K562 (cell line): Measurements from ENCODE around the gene FMO1. TPM values are rescaled to one million over a fixed set of nuclear protein-coding genes. Genes with fewer than 3 reads are reported as not detected.
"Not testable (repeated sequence)": the region's sequence is repeated elsewhere in the genome, so short reads cannot be mapped to it uniquely, and the experiment has no call there.

Experiments used
- ATAC-seq: fragments of 200-7000 bp; cut with Tn5 transposase; 3 replicates; pipeline ENCODE4 v1.9.1; 2020; ENCODE audit warnings: moderate library complexity
- BruUV-seq: library from RNA; stranded (reverse); fragments of 400-500 nt; replicated peaks from 2 replicates; lab custom pipeline; 2021; lab: Mats Ljungman, UMichigan
- CTCF ChIA-PET: fragments of 300-600 bp; formaldehyde crosslinking; extraction: SDS; loops from one replicate; lab custom pipeline; 2021; ENCODE audit warnings: low intra/inter-chr PET ratio; lab: Yijun Ruan, JAX
- POLR2A ChIA-PET: fragments of 300-600, 350-650 bp; sonication (Branson Sonifier 250); formaldehyde crosslinking; extraction: SDS; loops from one replicate; lab custom pipeline; 2021; ENCODE audit warnings: antibody characterized with exemption, inconsistent platforms; lab: Yijun Ruan, JAX
- DNase-seq, 4 experiments: peaks; one replicate each; pipeline versions ENCODE4 v3.0.0 to v3.0.0-alpha.2; 2011 to 2018; ENCODE audit warnings: low spot score in 3 of 4, mixed read lengths in 3 of 4; ENCODE audit errors: extremely low read depth in 1 of 4
- FAIRE-seq: peaks from 2 replicates; lab custom pipeline; 2011; peaks lifted over from hg19 to GRCh38; lab: Jason Lieb, UNC
- H2AFZ ChIP-seq: 2 replicates; pipeline ENCODE4 v1.6.0; 2011; ENCODE audit warnings: low read depth, low read length, control low read depth, inconsistent platforms
- H3K27ac ChIP-seq: fragments of 200-600 bp; 3 replicates; pipeline ENCODE4 v1.8.0; 2011; ENCODE audit warnings: low read depth, mild to moderate bottlenecking, control low read depth, inconsistent platforms, low read length, moderate library complexity, mixed read lengths; ENCODE audit errors: extremely low read depth
- H3K27me3 ChIP-seq, 2 experiments: fragments of 300-600 bp in 1 of 2; 2 replicates in 1 of 2; 3 replicates in 1 of 2; pipeline versions ENCODE4 v1.6.0 to v1.8.0; 2011; ENCODE audit warnings: inconsistent platforms in 2 of 2, low read length in 2 of 2, mild to moderate bottlenecking in 1 of 2, mixed read lengths in 1 of 2, moderate library complexity in 1 of 2; ENCODE audit not compliant: control insufficient read depth in 2 of 2, insufficient read depth in 2 of 2
- H3K36me3 ChIP-seq: fragments of 300-600 bp; 3 replicates; pipeline ENCODE4 v1.8.0; 2011; ENCODE audit warnings: mild to moderate bottlenecking, low read length, inconsistent platforms; ENCODE audit not compliant: control insufficient read depth, insufficient read depth
- H3K4me1 ChIP-seq, 2 experiments: fragments of 200-600 bp in 1 of 2; replicated peaks in 1 of 2; 2 replicates in 1 of 2; 3 replicates in 1 of 2; pipeline versions ENCODE4 v1.5.1 to v1.8.0; 2011; ENCODE audit warnings: inconsistent platforms in 2 of 2, low read length in 2 of 2, mild to moderate bottlenecking in 1 of 2, mixed read lengths in 1 of 2, moderate library complexity in 1 of 2; ENCODE audit not compliant: control insufficient read depth in 2 of 2, insufficient read depth in 2 of 2
- H3K4me2 ChIP-seq: 2 replicates; pipeline ENCODE4 v1.6.1; 2011; ENCODE audit warnings: low read length, control low read depth, inconsistent platforms, mixed read lengths; ENCODE audit not compliant: insufficient read depth
- H3K4me3 ChIP-seq: fragments of 200-600 bp; sonication (generic), shearing (Covaris generic); 2 replicates; pipeline ENCODE4 v1.5.1; 2016; ENCODE audit warnings: control low read depth, inconsistent platforms
- H3K79me2 ChIP-seq: fragments of 200-600 bp; 3 replicates; pipeline ENCODE4 v1.8.0; 2011; ENCODE audit warnings: low read length, inconsistent platforms; ENCODE audit not compliant: control insufficient read depth, insufficient read depth
- H3K9ac ChIP-seq, 2 experiments: 2 replicates each; pipeline versions ENCODE4 v1.6.0 to v1.6.1; 2011; ENCODE audit warnings: low read depth in 2 of 2, low read length in 2 of 2, control low read depth in 1 of 2, inconsistent platforms in 1 of 2, mild to moderate bottlenecking in 1 of 2, mixed read lengths in 1 of 2; ENCODE audit not compliant: insufficient read depth in 1 of 2
- H3K9me1 ChIP-seq: one replicate; pipeline ENCODE4 v1.6.0; 2011; ENCODE audit warnings: inconsistent platforms, mild to moderate bottlenecking, low read length, moderate library complexity; ENCODE audit not compliant: control insufficient read depth, insufficient read depth
- H3K9me3 ChIP-seq: replicated peaks from 2 replicates; pipeline ENCODE4 v1.5.1; 2011; ENCODE audit warnings: low read depth, low read length, inconsistent platforms; ENCODE audit not compliant: control insufficient read depth, insufficient read depth
- H4K20me1 ChIP-seq: replicated peaks from 2 replicates; pipeline ENCODE4 v1.6.1; 2011; ENCODE audit warnings: low read length, inconsistent platforms, mixed read lengths; ENCODE audit not compliant: control insufficient read depth, insufficient read depth
- ARID2 ChIP-seq: fragments of 450-650 bp; IDR thresholded peaks from 2 replicates; pipeline ENCODE4 v1.6.1; 2017; ENCODE audit warnings: antibody characterized with exemption, mild to moderate bottlenecking
- ERF ChIP-seq: fragments of 450-650 bp; formaldehyde crosslinking; IDR thresholded peaks from 2 replicates; pipeline ENCODE4 v1.4.0; 2020; ENCODE audit warnings: mild to moderate bottlenecking, mixed read lengths
- HMGN3 ChIP-seq: IDR thresholded peaks from 2 replicates; pipeline ENCODE4 v1.6.1; 2011; ENCODE audit warnings: borderline replicate concordance, low read depth, mild to moderate bottlenecking, mixed read lengths, low read length; ENCODE audit not compliant: insufficient read length; ENCODE audit errors: extremely low read depth
- PRPF4 ChIP-seq: fragments of 200-400 bp; formaldehyde crosslinking; IDR thresholded peaks from one replicate; pipeline ENCODE4 v1.6.1; 2017; ENCODE audit warnings: low read length, low read depth, mild to moderate bottlenecking; ENCODE audit not compliant: insufficient read depth, poor library complexity, severe bottlenecking
- RBM25 ChIP-seq: fragments of 200-400 bp; formaldehyde crosslinking; IDR thresholded peaks from 2 replicates; pipeline ENCODE4 v1.6.1; 2018; ENCODE audit warnings: low read length, low read depth, moderate library complexity; ENCODE audit not compliant: severe bottlenecking
- ZFP30 ChIP-seq: fragments of 250-450 bp; sonication (Bioruptor Pico); IDR thresholded peaks from 2 replicates; pipeline ENCODE4 v1.8.0; 2022; ENCODE audit warnings: moderate library complexity, mild to moderate bottlenecking, inconsistent platforms, borderline replicate concordance
- ZKSCAN3 ChIP-seq: fragments of 250-450 bp; sonication (Bioruptor Pico); IDR thresholded peaks from 2 replicates; pipeline ENCODE4 v1.4.0; 2020
- ZNF263 ChIP-seq: sonication (generic); formaldehyde crosslinking; IDR thresholded peaks from 2 replicates; pipeline ENCODE4 v1.8.0; 2022; ENCODE audit warnings: mild to moderate bottlenecking, missing genetic modification reagents, borderline replicate concordance
- ZNF347 ChIP-seq: fragments of 450-650 bp; formaldehyde crosslinking; IDR thresholded peaks from 2 replicates; pipeline ENCODE4 v1.4.0; 2020; ENCODE audit warnings: low read depth, mild to moderate bottlenecking, moderate library complexity
- WGBS: fragments of 100-300 bp; shearing (Covaris generic); methylation state at CpG from one replicate; pipeline ENCODE4 v1.1.6; 2016; ENCODE audit warnings: low coverage, mixed read lengths; ENCODE audit not compliant: insufficient coverage; ENCODE audit errors: missing lambda C conversion rate; 5-methylcytosine and 5-hydroxymethylcytosine counted together
- in situ Hi-C: fragments of 300-500 bp; cut with MboI; formaldehyde crosslinking; loops from 4 replicates; pipeline ENCODE4 v1.15.0; 2018; ENCODE audit warnings: inconsistent platforms, mixed read lengths
- intact Hi-C: fragments of 100-400 bp; cut with micrococcal nuclease; formaldehyde crosslinking; loops from 2 replicates; pipeline ENCODE4 v1.14.2; 2022
- polyA plus RNA-seq, 8 experiments: library from polyadenylated mRNA; depleted of rRNA in 4 of 8; stranded (reverse) in 5 of 8; unstranded in 3 of 8; fragments of >200 nt; fragmentation: Nextera tagmentation in 2 of 8; fragmentation: Illumina TruSeq in 1 of 8; extraction: Ambion mirVana in 2 of 8; extraction: Trizol in 1 of 8; gene quantifications; 2 replicates each; pipeline versions ENCODE4 v1.2.1 to v1.2.3, GENCODE V29; 2011 to 2014; ENCODE audit warnings: inconsistent platforms in 1 of 8, missing spikeins in 1 of 8
- total RNA-seq, 7 experiments: library from RNA; depleted of rRNA in 6 of 7; stranded (reverse); fragments of >200 nt in 6 of 7; fragmentation: Illumina TruSeq in 2 of 7; extraction: Trizol in 2 of 7; gene quantifications; 2 replicates each; pipeline versions ENCODE4 v1.2.1 to v1.2.3, GENCODE V29; 2011 to 2021; ENCODE audit warnings: low replicate concordance in 1 of 7
- TF ChIP-seq, protein P1 (sequence below): fragments of 200-800 bp; sonication (Bioruptor generic); IDR thresholded peaks from 2 replicates; pipeline ENCODE4 v1.6.1; 2017; ENCODE audit warnings: missing genetic modification characterization, missing compliant biosample characterization
- TF ChIP-seq, protein P2 (sequence below): fragments of 250-450 bp; sonication (Bioruptor Pico); IDR thresholded peaks from 2 replicates; pipeline ENCODE4 v1.5.0; 2021
- TF ChIP-seq, protein P3 (sequence below): fragments of 450-650 bp; IDR thresholded peaks from 2 replicates; pipeline ENCODE4 v1.6.1; 2017; ENCODE audit warnings: mild to moderate bottlenecking, moderate library complexity

FMO1 gene
- total and polyA plus RNA-seq, 9 of the 15 experiments (the other 6 are each of a cell fraction or from before 2014, with no cell fraction given) = not detected

GRCh38 chr1:171222936-171223335 lies 25.4 kb upstream of the FMO1 start:
- no TSS peak for BruUV-seq
- no peak for TF ChIP-seq ZFP30 (CRISPR knock-in tag)
- no peak for TF ChIP-seq ZNF263 (CRISPR knock-in tag)
- TF ChIP-seq ARID2 = no peak
- TF ChIP-seq HMGN3 = no peak
- no peak for TF ChIP-seq PRPF4
- TF ChIP-seq ERF (CRISPR knock-in tag) = no peak
- no peak for TF ChIP-seq ZKSCAN3 (CRISPR knock-in tag)
- TF ChIP-seq, protein P1, sequence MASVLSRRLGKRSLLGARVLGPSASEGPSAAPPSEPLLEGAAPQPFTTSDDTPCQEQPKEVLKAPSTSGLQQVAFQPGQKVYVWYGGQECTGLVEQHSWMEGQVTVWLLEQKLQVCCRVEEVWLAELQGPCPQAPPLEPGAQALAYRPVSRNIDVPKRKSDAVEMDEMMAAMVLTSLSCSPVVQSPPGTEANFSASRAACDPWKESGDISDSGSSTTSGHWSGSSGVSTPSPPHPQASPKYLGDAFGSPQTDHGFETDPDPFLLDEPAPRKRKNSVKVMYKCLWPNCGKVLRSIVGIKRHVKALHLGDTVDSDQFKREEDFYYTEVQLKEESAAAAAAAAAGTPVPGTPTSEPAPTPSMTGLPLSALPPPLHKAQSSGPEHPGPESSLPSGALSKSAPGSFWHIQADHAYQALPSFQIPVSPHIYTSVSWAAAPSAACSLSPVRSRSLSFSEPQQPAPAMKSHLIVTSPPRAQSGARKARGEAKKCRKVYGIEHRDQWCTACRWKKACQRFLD = no peak
- TF ChIP-seq RBM25 = no peak
- TF ChIP-seq, protein P2, sequence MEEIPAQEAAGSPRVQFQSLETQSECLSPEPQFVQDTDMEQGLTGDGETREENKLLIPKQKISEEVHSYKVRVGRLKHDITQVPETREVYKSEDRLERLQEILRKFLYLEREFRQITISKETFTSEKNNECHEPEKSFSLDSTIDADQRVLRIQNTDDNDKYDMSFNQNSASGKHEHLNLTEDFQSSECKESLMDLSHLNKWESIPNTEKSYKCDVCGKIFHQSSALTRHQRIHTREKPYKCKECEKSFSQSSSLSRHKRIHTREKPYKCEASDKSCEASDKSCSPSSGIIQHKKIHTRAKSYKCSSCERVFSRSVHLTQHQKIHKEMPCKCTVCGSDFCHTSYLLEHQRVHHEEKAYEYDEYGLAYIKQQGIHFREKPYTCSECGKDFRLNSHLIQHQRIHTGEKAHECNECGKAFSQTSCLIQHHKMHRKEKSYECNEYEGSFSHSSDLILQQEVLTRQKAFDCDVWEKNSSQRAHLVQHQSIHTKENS (CRISPR knock-in tag) = no peak
- no peak for TF ChIP-seq ZNF347 (CRISPR knock-in tag)
- TF ChIP-seq, protein P3, sequence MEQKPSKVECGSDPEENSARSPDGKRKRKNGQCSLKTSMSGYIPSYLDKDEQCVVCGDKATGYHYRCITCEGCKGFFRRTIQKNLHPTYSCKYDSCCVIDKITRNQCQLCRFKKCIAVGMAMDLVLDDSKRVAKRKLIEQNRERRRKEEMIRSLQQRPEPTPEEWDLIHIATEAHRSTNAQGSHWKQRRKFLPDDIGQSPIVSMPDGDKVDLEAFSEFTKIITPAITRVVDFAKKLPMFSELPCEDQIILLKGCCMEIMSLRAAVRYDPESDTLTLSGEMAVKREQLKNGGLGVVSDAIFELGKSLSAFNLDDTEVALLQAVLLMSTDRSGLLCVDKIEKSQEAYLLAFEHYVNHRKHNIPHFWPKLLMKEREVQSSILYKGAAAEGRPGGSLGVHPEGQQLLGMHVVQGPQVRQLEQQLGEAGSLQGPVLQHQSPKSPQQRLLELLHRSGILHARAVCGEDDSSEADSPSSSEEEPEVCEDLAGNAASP = no peak
- TF ChIP-seq, all 486 proteins: peak for 0
- no peak for ATAC-seq
- Histone ChIP-seq H3K4me3 (no peak overlapping the region), H3K9me3 (no peaks in the 10 kb centered on the region), H3K36me3 (no peaks in the 10 kb centered on the region), H3K79me2 (no peaks in the 10 kb centered on the region), H2AFZ (no peak overlapping the region), H3K9me1 (no peaks in the 10 kb centered on the region), H3K27me3 (no peaks in the 10 kb centered on the region), H3K9ac (no peak overlapping the region), H3K4me2 (no peak overlapping the region), H4K20me1 (no peaks in the 10 kb centered on the region), H3K27ac (no peak overlapping the region), H3K4me1 (no peaks in the 10 kb centered on the region)
- in situ Hi-C loops = no loop called here
- POLR2A ChIA-PET = interaction anchor here (0.5 to 0.6 kb wide), 2 partner anchors 50 to 584 kb away, joined by 3 to 5 read pairs; no protein-coding TSS in a partner anchor
- no peak for FAIRE-seq
- intact Hi-C loops = no loop called here
- 0% methylated on average over 5 of the region's 5 CpGs for WGBS
- no peak for DNase-seq
- CTCF ChIA-PET = no interaction called here

DNA sequence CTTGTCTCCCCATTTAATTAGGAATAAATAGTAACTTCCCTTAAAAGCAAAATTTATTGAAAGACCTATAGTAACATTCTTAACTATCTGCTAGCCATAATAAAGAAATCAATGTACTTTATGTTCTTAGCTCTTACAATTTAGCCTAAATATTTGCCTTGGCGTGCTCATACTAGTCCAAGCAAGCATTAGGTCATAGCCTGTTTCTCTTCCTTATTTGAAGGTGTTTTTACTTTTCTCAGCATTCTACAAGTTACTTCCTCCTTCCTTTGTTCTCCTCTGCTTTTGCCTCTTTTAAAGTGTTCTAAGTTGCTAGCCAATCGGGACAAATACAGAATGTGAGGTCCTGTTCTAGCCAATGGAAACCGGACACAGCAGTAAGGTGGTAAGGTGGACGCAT lies 24.0 kb upstream of the FMO1 start:
- H3K79me2 ChIP-seq, H3K9me3 ChIP-seq, intact Hi-C loops, ATAC-seq, H3K4me2 ChIP-seq, in situ Hi-C loops, H4K20me1 ChIP-seq, H2AFZ ChIP-seq, H3K4me3 ChIP-seq, H3K36me3 ChIP-seq, FAIRE-seq, DNase-seq, H3K27ac ChIP-seq, H3K9ac ChIP-seq, CTCF ChIA-PET, POLR2A ChIA-PET, H3K4me1 ChIP-seq, BruUV-seq, H3K27me3 ChIP-seq, H3K9me1 ChIP-seq: not testable (repeated sequence)
- WGBS = 0% methylated on average over 4 of the region's 4 CpGs
